Spleen (tissue), 11 donors: ENCODE results near the gene PAXX. TPM values are rescaled to one million over a fixed set of nuclear protein-coding genes. Genes with fewer than 3 reads are reported as not detected.
"Not testable (repeated sequence)": the region's sequence is repeated elsewhere in the genome, so short reads cannot be mapped to it uniquely, and the experiment has no call there.

Experiments used
- DNase-seq: peaks from one replicate; pipeline ENCODE4 v3.0.0-alpha.2; 2020
- H3K27ac ChIP-seq, 8 donors: fragments of 200-600 bp; sonication (generic) in 7 of 8; 1 replicate in 4 of 8; 2 replicates in 4 of 8; pipeline versions ENCODE4 v1.5.0 to v1.8.0; 2016 to 2021; ENCODE audit warnings: inconsistent platforms in 4 of 8, mild to moderate bottlenecking in 4 of 8, moderate library complexity in 1 of 8
- H3K27me3 ChIP-seq, 7 donors: fragments of 200-600 bp; sonication (generic) in 6 of 7; replicated peaks in 1 of 7; 1 replicate in 4 of 7; 2 replicates in 3 of 7; pipeline versions ENCODE4 v1.5.0 to v1.8.0; 2016 to 2021; ENCODE audit warnings: inconsistent platforms in 3 of 7, mild to moderate bottlenecking in 1 of 7
- H3K36me3 ChIP-seq, 6 donors: fragments of 200-600 bp; sonication (generic) in 5 of 6; 1 replicate in 4 of 6; 2 replicates in 2 of 6; pipeline versions ENCODE4 v1.5.0 to v1.8.0; 2016 to 2021; ENCODE audit warnings: inconsistent platforms in 2 of 6
- H3K4me1 ChIP-seq, 6 donors: fragments of 200-600 bp; sonication (generic) in 5 of 6; 1 replicate in 3 of 6; 2 replicates in 3 of 6; pipeline versions ENCODE4 v1.5.0 to v1.8.0; 2016 to 2021; ENCODE audit warnings: inconsistent platforms in 3 of 6
- H3K4me3 ChIP-seq, 8 donors: fragments of 200-600 bp; sonication (generic) in 7 of 8; 1 replicate in 4 of 8; 2 replicates in 4 of 8; pipeline versions ENCODE4 v1.5.0 to v1.8.0; 2016 to 2021; ENCODE audit warnings: inconsistent platforms in 4 of 8, mild to moderate bottlenecking in 4 of 8, moderate library complexity in 2 of 8
- H3K9me3 ChIP-seq, 8 donors: fragments of 200-600 bp; sonication (generic) in 7 of 8; 1 replicate in 4 of 8; 2 replicates in 4 of 8; pipeline versions ENCODE4 v1.5.0 to v1.8.0; 2016 to 2021; ENCODE audit warnings: inconsistent platforms in 4 of 8
- POLR2A ChIP-seq, 3 donors: fragments of 450-650 bp; IDR thresholded peaks; one replicate each; pipeline ENCODE4 v1.5.1; 2017; ENCODE audit warnings: antibody characterized with exemption in 3 of 3, mild to moderate bottlenecking in 1 of 3
- POLR2AphosphoS5 ChIP-seq, 3 donors: sonication (generic); formaldehyde crosslinking; IDR thresholded peaks; one replicate each; pipeline ENCODE4 v1.5.1; 2017; ENCODE audit warnings: antibody characterized with exemption in 3 of 3
- WGBS, 5 donors: extraction: QIAGEN DNeasy Blood & Tissue Kit in 3 of 5; methylation state at CpG; one replicate each; pipeline versions ENCODE4 v1.1.5 to v1.1.7; 2013 to 2018; 5-methylcytosine and 5-hydroxymethylcytosine counted together
- intact Hi-C: fragments of 100-400 bp; cut with DNase I; formaldehyde crosslinking; loops from one replicate; pipeline ENCODE4 v1.15.0; 2023; ENCODE audit warnings: low total_unique reads
- polyA plus RNA-seq, 3 donors: library from polyadenylated mRNA; stranded (reverse); fragments of 200-250 nt; gene quantifications; one replicate each; pipeline ENCODE4 v1.2.1, GENCODE V29; 2013
- total RNA-seq, 7 donors: library from RNA; depleted of rRNA in 3 of 7; stranded (reverse); fragments of >200 nt in 3 of 7; fragmentation: NEBNext Ultra II Directional in 4 of 7; extraction: Animal tissue kit (Norgen Biotek cat#: 25700) in 4 of 7; gene quantifications; one replicate each; pipeline versions ENCODE4 v1.1.0 to v1.2.1, GENCODE V29; 2016 to 2021
- TF ChIP-seq, protein P1 (sequence below), 11 experiments: fragments of 200-600 bp in 7 of 11; fragments of 450-650 bp in 4 of 11; sonication (generic) in 4 of 11; IDR thresholded peaks in 8 of 11; conservative IDR thresholded peaks in 3 of 11; 1 replicate in 7 of 11; 2 replicates in 4 of 11; pipeline versions ENCODE4 v1.4.0 to v1.8.0; 2016 to 2021; ENCODE audit warnings: antibody characterized with exemption in 11 of 11, inconsistent platforms in 4 of 11, mild to moderate bottlenecking in 1 of 11
- donor health status: healthy with polysubstance abuse.
- donor health status: DM: no; HTN: no; CAD: no; lungs with moderate emphysema.
- donor health status: DM: no; HTN: no; CAD: no.
- donor health status: Bipolar disorder and iron deficiency.
- donor health status: healthy.
- donor health status: DM: no; HTN: no; CAD: no.
- donor health status: DM: yes; HTN: yes; CAD: no.

The PAXX gene
- total and polyA plus RNA-seq, 10 donors = 51.3 to 264 (median 66.2) TPM

GRCh38 chr9:137031904-137032640, 39.9 kb downstream of the PAXX start, which contains the start of gene FUT7:
TSS of gene FUT7 (minus strand) at chr9:137032088. CDS start at chr9:137031991, 97 bp downstream.
- H3K4me1 ChIP-seq = peaks cover 58 to 89% (median 80%) of the 10 kb centered on the region in 6 donors
- peak within 1 kb of the TSS in 6 of 8 donors; percentile 19 to 86 (median 64) for H3K4me3 ChIP-seq
- peaks cover 0 to 4% (median 0%) of the 10 kb centered on the region in 6 donors for H3K36me3 ChIP-seq
- peak within 1 kb of the TSS; percentile 55 to 94 (median 84) for H3K27ac ChIP-seq
- WGBS, 5 donors = 22 to 31% (median 25%) methylated on average over 12 to 16 of the region's 16 CpGs
- H3K9me3 ChIP-seq = no peaks in the 10 kb centered on the region
- peak; percentile 92 for DNase-seq
- no peak for TF ChIP-seq POLR2A (IDR thresholded peaks at IDR 0.05)
- TF ChIP-seq, protein P1, sequence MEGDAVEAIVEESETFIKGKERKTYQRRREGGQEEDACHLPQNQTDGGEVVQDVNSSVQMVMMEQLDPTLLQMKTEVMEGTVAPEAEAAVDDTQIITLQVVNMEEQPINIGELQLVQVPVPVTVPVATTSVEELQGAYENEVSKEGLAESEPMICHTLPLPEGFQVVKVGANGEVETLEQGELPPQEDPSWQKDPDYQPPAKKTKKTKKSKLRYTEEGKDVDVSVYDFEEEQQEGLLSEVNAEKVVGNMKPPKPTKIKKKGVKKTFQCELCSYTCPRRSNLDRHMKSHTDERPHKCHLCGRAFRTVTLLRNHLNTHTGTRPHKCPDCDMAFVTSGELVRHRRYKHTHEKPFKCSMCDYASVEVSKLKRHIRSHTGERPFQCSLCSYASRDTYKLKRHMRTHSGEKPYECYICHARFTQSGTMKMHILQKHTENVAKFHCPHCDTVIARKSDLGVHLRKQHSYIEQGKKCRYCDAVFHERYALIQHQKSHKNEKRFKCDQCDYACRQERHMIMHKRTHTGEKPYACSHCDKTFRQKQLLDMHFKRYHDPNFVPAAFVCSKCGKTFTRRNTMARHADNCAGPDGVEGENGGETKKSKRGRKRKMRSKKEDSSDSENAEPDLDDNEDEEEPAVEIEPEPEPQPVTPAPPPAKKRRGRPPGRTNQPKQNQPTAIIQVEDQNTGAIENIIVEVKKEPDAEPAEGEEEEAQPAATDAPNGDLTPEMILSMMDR (IDR thresholded peaks at IDR 0.05 in 8 of 11, conservative IDR thresholded peaks at IDR 0.05 in 3 of 11) = peak in 3 of 11 experiments; percentile 13 to 30 (median 27)
- peak; percentile 5 to 73 (median 22) for TF ChIP-seq POLR2AphosphoS5 (IDR thresholded peaks at IDR 0.05)
- no peaks in the 10 kb centered on the region for H3K27me3 ChIP-seq
- intact Hi-C loops = loop anchor here (10.0 kb wide), 1 partner anchor 87 kb away; the partner anchor contains the start of genes C8G and FBXW5

DNA sequence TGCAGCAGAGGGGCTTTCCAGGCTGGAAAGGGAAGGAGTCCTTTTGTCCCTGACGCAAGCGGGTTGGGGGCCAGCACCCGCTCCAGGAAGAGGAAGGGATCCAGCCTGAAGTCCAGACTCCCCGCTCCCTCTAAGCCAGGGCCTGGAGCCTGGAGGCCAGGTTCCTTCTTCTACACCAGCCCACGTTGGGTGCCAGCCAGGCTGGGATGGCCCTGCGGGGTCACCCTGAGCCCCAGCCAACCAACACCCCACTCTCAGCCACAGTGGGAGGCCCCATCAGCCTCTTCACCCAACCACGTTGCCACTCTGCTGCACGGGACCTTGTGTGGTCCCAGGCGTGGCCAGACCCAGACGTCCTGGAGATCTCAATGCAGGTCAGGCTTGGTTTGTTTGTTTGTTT, 40.6 kb downstream of the PAXX start:
- intact Hi-C loops = loop anchor here (10.0 kb wide), 1 partner anchor 88 kb away; the partner anchor contains the start of genes C8G and FBXW5
- H3K27me3 ChIP-seq = no peaks in the 10 kb centered on the region

GRCh38 chr9:137033481-137033880, 41.3 kb downstream of the PAXX start:
- intact Hi-C loops = loop anchor here (10.0 kb wide), 1 partner anchor 89 kb away; the partner anchor contains the start of genes C8G and FBXW5
- not testable (repeated sequence) for H3K27me3 ChIP-seq, H3K9me3 ChIP-seq, DNase-seq
- peaks cover 0 to 19% (median 2%) of the 10 kb centered on the region in 6 donors for H3K36me3 ChIP-seq
- peaks cover 53 to 84% (median 73%) of the 10 kb centered on the region in 6 donors for H3K4me1 ChIP-seq
- WGBS, 5 donors = 63 to 75% (median 66%) methylated on average over 5 of the region's 5 CpGs
- H3K27ac ChIP-seq = peak overlapping the region; percentile 2 to 94 (median 84)
- H3K4me3 ChIP-seq = peak overlapping the region in 7 of 8 donors; percentile 7 to 86 (median 60)

More for the DNA sequence above, 40.6 kb downstream of the PAXX start:
- Histone ChIP-seq H3K4me3 (peak overlapping the region in 6 of 8 donors; percentile 8 to 86 (median 64)), H3K36me3 (peaks cover 0 to 12% (median 2%) of the 10 kb centered on the region in 6 donors), H3K9me3 (no peaks in the 10 kb centered on the region), H3K27ac (peak overlapping the region; percentile 55 to 94 (median 84)), H3K4me1 (peaks cover 53 to 86% (median 75%) of the 10 kb centered on the region in 6 donors)
- TF ChIP-seq, protein P1 (IDR thresholded peaks at IDR 0.05 in 8 of 11, conservative IDR thresholded peaks at IDR 0.05 in 3 of 11) = no peak
- TF ChIP-seq POLR2A (IDR thresholded peaks at IDR 0.05) = no peak
- TF ChIP-seq POLR2AphosphoS5 (IDR thresholded peaks at IDR 0.05) = peak; percentile 63 to 86 (median 72)
- WGBS, 5 donors = 36 to 62% (median 44%) methylated on average over 9 to 10 of the region's 10 CpGs
- DNase-seq = peak; percentile 92

DNA sequence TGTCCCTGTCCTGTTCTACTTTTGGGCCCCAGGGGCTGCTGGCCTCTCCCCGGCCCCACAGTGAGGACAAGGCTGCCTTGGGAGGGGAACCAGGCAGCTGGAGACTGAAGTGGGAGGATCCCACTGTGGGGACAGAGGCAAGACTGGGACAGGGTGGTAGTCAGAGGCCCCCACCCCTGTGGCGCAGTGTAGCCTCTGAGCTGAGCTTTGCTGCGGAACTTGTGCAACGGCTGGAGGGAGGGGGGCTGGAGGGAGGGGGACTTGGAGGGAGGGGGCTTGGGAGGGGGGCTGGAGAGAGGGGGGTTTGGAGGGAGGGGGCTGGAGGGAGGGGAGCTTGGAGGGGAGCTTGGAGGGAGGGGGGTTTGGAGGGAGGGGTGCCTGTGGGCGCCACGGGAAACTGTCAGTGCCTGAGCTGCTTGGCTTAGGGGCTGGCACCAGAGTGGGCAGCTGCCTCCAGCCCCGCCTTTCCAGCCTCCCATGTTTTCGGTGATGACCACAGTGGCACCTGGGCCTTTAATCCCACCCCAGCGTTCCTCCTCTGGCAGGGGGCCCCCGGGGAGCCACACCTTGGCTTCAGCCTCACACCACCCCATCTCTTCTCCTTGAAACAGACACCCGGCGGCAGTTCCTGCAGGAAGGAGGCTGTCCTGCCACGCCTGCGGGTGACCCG, 42.0 kb downstream of the PAXX start:
- 4 to 23% (median 15%) methylated on average over 11 to 15 of the region's 15 CpGs for WGBS, 5 donors
- Histone ChIP-seq H3K4me1 (peaks cover 46 to 77% (median 66%) of the 10 kb centered on the region in 6 donors), H3K4me3 (peak overlapping the region in 7 of 8 donors; percentile 8 to 86 (median 60)), H3K27ac (peak overlapping the region; percentile 81 to 94 (median 84)), H3K9me3 (no peaks in the 10 kb centered on the region), H3K27me3 (peaks cover 0 to 5% (median 0%) of the 10 kb centered on the region in 7 donors), H3K36me3 (peaks cover 0 to 25% (median 8%) of the 10 kb centered on the region in 6 donors)
- peak; percentile 87 for DNase-seq
- no peak for TF ChIP-seq POLR2A (IDR thresholded peaks at IDR 0.05)
- TF ChIP-seq POLR2AphosphoS5 (IDR thresholded peaks at IDR 0.05) = no peak
- TF ChIP-seq, protein P1 (IDR thresholded peaks at IDR 0.05 in 8 of 11, conservative IDR thresholded peaks at IDR 0.05 in 3 of 11) = no peak
- intact Hi-C loops = loop anchor here (10.0 kb wide), 1 partner anchor 89 kb away; the partner anchor contains the start of genes C8G and FBXW5
